ENCODE results near the gene PCGF6.

The PCGF6 gene

GRCh38 chr10:103282961-103283360, 68.0 kb downstream of the PCGF6 start:
- TF ChIP-seq POLR2A (IDR thresholded peaks at IDR 0.05; ENCODE audit: low read depth, low read length): no peak
- no peak for TF ChIP-seq PAX5 (IDR thresholded peaks at IDR 0.05; ENCODE audit: insufficient read depth, low read length, severe bottlenecking)
- TF ChIP-seq POLR2AphosphoS5 (IDR thresholded peaks at IDR 0.05; ENCODE audit: low read depth, low read length): no peak
- TF ChIP-seq TAF1 (IDR thresholded peaks at IDR 0.05; ENCODE audit: low read depth, low read length): no peak
- no peak for TF ChIP-seq SPI1 (IDR thresholded peaks at IDR 0.05; ENCODE audit: low read depth, low read length)
- no peak for TF ChIP-seq POU2F2 (IDR thresholded peaks at IDR 0.05; ENCODE audit: low read depth, low read length)
- FAIRE-seq: no peak

GRCh38 chr10:103281753-103282152, 69.2 kb downstream of the PCGF6 start:
- TF ChIP-seq POU2F2 (IDR thresholded peaks at IDR 0.05; ENCODE audit: low read depth, low read length) (no peak), SPI1 (IDR thresholded peaks at IDR 0.05; ENCODE audit: low read depth, low read length) (no peak), TAF1 (IDR thresholded peaks at IDR 0.05; ENCODE audit: low read depth, low read length) (no peak), POLR2A (IDR thresholded peaks at IDR 0.05; ENCODE audit: low read depth, low read length) (no peak), PAX5 (IDR thresholded peaks at IDR 0.05; ENCODE audit: insufficient read depth, low read length, severe bottlenecking) (no peak)
- no peak for FAIRE-seq
- no peak for DNase-seq (ENCODE audit: insufficient read length, low spot score)

More at GRCh38 chr10:103282961-103283360, 68.0 kb downstream of the PCGF6 start:
- DNase-seq (ENCODE audit: insufficient read length, low spot score): no peak

GRCh38 chr10:103280506-103280905, 70.4 kb downstream of the PCGF6 start:
- no peak for DNase-seq (ENCODE audit: insufficient read length, low spot score)
- TF ChIP-seq TAF1 (IDR thresholded peaks at IDR 0.05; ENCODE audit: low read depth, low read length) (no peak), SPI1 (IDR thresholded peaks at IDR 0.05; ENCODE audit: low read depth, low read length) (no peak), POLR2A (IDR thresholded peaks at IDR 0.05; ENCODE audit: low read depth, low read length) (no peak), PAX5 (IDR thresholded peaks at IDR 0.05; ENCODE audit: insufficient read depth, low read length, severe bottlenecking) (no peak), POU2F2 (IDR thresholded peaks at IDR 0.05; ENCODE audit: low read depth, low read length) (no peak), POLR2AphosphoS5 (IDR thresholded peaks at IDR 0.05; ENCODE audit: low read depth, low read length) (no peak)
- no peak for FAIRE-seq

GRCh38 chr10:103280031-103280430, 70.9 kb downstream of the PCGF6 start:
- FAIRE-seq (no peak), DNase-seq (ENCODE audit: insufficient read length, low spot score) (no peak)
- no peak for TF ChIP-seq TAF1 (IDR thresholded peaks at IDR 0.05; ENCODE audit: low read depth, low read length)
- no peak for TF ChIP-seq POLR2AphosphoS5 (IDR thresholded peaks at IDR 0.05; ENCODE audit: low read depth, low read length)
- no peak for TF ChIP-seq POLR2A (IDR thresholded peaks at IDR 0.05; ENCODE audit: low read depth, low read length)
- TF ChIP-seq SPI1 (IDR thresholded peaks at IDR 0.05; ENCODE audit: low read depth, low read length): no peak
- no peak for TF ChIP-seq POU2F2 (IDR thresholded peaks at IDR 0.05; ENCODE audit: low read depth, low read length)
- TF ChIP-seq PAX5 (IDR thresholded peaks at IDR 0.05; ENCODE audit: insufficient read depth, low read length, severe bottlenecking): no peak

GRCh38 chr10:103278862-103279298, 72.1 kb downstream of the PCGF6 start:
- peak; percentile 25 for DNase-seq (ENCODE audit: insufficient read length, low spot score)
- TF ChIP-seq TAF1 (IDR thresholded peaks at IDR 0.05; ENCODE audit: low read depth, low read length): no peak
- TF ChIP-seq POLR2AphosphoS5 (IDR thresholded peaks at IDR 0.05; ENCODE audit: low read depth, low read length): no peak
- FAIRE-seq: no peak

GRCh38 chr10:103278537-103278823, 72.5 kb downstream of the PCGF6 start:
- FAIRE-seq (no peak), DNase-seq (ENCODE audit: insufficient read length, low spot score) (no peak)
- TF ChIP-seq TAF1 (IDR thresholded peaks at IDR 0.05; ENCODE audit: low read depth, low read length): no peak
- no peak for TF ChIP-seq POLR2AphosphoS5 (IDR thresholded peaks at IDR 0.05; ENCODE audit: low read depth, low read length)
- no peak for TF ChIP-seq SPI1 (IDR thresholded peaks at IDR 0.05; ENCODE audit: low read depth, low read length)
- no peak for TF ChIP-seq POU2F2 (IDR thresholded peaks at IDR 0.05; ENCODE audit: low read depth, low read length)
- no peak for TF ChIP-seq PAX5 (IDR thresholded peaks at IDR 0.05; ENCODE audit: insufficient read depth, low read length, severe bottlenecking)
- no peak for TF ChIP-seq POLR2A (IDR thresholded peaks at IDR 0.05; ENCODE audit: low read depth, low read length)

GRCh38 chr10:103277713-103278536, 73.0 kb downstream of the PCGF6 start:
- DNase-seq (ENCODE audit: insufficient read length, low spot score) (no peak), FAIRE-seq (no peak)
- TF ChIP-seq POLR2A (IDR thresholded peaks at IDR 0.05; ENCODE audit: low read depth, low read length) (no peak), TAF1 (IDR thresholded peaks at IDR 0.05; ENCODE audit: low read depth, low read length) (no peak), PAX5 (IDR thresholded peaks at IDR 0.05; ENCODE audit: insufficient read depth, low read length, severe bottlenecking) (no peak), POLR2AphosphoS5 (IDR thresholded peaks at IDR 0.05; ENCODE audit: low read depth, low read length) (no peak), POU2F2 (IDR thresholded peaks at IDR 0.05; ENCODE audit: low read depth, low read length) (no peak), SPI1 (IDR thresholded peaks at IDR 0.05; ENCODE audit: low read depth, low read length) (no peak)

- no peak for TF ChIP-seq SPI1 (IDR thresholded peaks at IDR 0.05; ENCODE audit: low read depth, low read length)
- no peak for TF ChIP-seq POLR2A (IDR thresholded peaks at IDR 0.05; ENCODE audit: low read depth, low read length)
- TF ChIP-seq PAX5 (IDR thresholded peaks at IDR 0.05; ENCODE audit: insufficient read depth, low read length, severe bottlenecking): no peak
- TF ChIP-seq POLR2AphosphoS5 (IDR thresholded peaks at IDR 0.05; ENCODE audit: low read depth, low read length): no peak
- TF ChIP-seq POU2F2 (IDR thresholded peaks at IDR 0.05; ENCODE audit: low read depth, low read length): no peak
- no peak for TF ChIP-seq TAF1 (IDR thresholded peaks at IDR 0.05; ENCODE audit: low read depth, low read length)
- DNase-seq (ENCODE audit: insufficient read length, low spot score) (peak; percentile 69), FAIRE-seq (peak; percentile 73)
Measured at GRCh38 chr10:103276896-103277712, 73.8 kb downstream of the PCGF6 start, which contains the start of gene INA. Gene INA (plus strand): TSS chr10:103277138. CDS start chr10:103277212, 74 bp downstream.

GRCh38 chr10:103276251-103276895, 74.6 kb downstream of the PCGF6 start:
- no peak for DNase-seq (ENCODE audit: insufficient read length, low spot score)
- TF ChIP-seq POLR2A (IDR thresholded peaks at IDR 0.05; ENCODE audit: low read depth, low read length): no peak
- no peak for TF ChIP-seq SPI1 (IDR thresholded peaks at IDR 0.05; ENCODE audit: low read depth, low read length)
- no peak for TF ChIP-seq POLR2AphosphoS5 (IDR thresholded peaks at IDR 0.05; ENCODE audit: low read depth, low read length)
- no peak for TF ChIP-seq POU2F2 (IDR thresholded peaks at IDR 0.05; ENCODE audit: low read depth, low read length)
- TF ChIP-seq PAX5 (IDR thresholded peaks at IDR 0.05; ENCODE audit: insufficient read depth, low read length, severe bottlenecking): no peak
- no peak for TF ChIP-seq TAF1 (IDR thresholded peaks at IDR 0.05; ENCODE audit: low read depth, low read length)
- no peak for FAIRE-seq
